Mesendoderm (in vitro differentiated cells): ENCODE measurements around the gene EAPP.
"Not testable (repeated sequence)": the region's sequence is repeated elsewhere in the genome, so short reads cannot be mapped to it uniquely, and the experiment has no call there.

Source experiments
- DNase-seq: peaks from one replicate; pipeline ENCODE4 v3.0.0; 2013
- H2AK5ac ChIP-seq: 2 replicates; pipeline ENCODE4 v1.6.1; 2013; ENCODE audit warnings: low read length, inconsistent platforms
- H2BK120ac ChIP-seq: 2 replicates; pipeline ENCODE4 v1.6.1; 2013; ENCODE audit warnings: low read depth, mild to moderate bottlenecking, low read length, moderate library complexity, mixed read lengths
- H2BK15ac ChIP-seq: replicated peaks from 2 replicates; pipeline ENCODE4 v1.6.1; 2013; ENCODE audit warnings: low read depth, mild to moderate bottlenecking, moderate library complexity
- H2BK5ac ChIP-seq: 2 replicates; pipeline ENCODE4 v1.6.1; 2013; ENCODE audit warnings: low read length, inconsistent platforms
- H3K18ac ChIP-seq: 2 replicates; pipeline ENCODE4 v1.6.1; 2013; ENCODE audit warnings: mild to moderate bottlenecking, low read length, mixed read lengths
- H3K23ac ChIP-seq: one replicate; pipeline ENCODE4 v1.6.1; 2013; ENCODE audit warnings: low read length
- H3K27ac ChIP-seq: 2 replicates; pipeline ENCODE4 v1.5.1; 2013; ENCODE audit warnings: low read depth, mild to moderate bottlenecking, inconsistent platforms, low read length, moderate library complexity
- H3K27me3 ChIP-seq: 2 replicates; pipeline ENCODE4 v1.6.1; 2013; ENCODE audit warnings: low read length, control low read depth, mild to moderate bottlenecking, inconsistent platforms; ENCODE audit not compliant: insufficient read depth, poor library complexity
- H3K36me3 ChIP-seq: 2 replicates; pipeline ENCODE4 v1.6.1; 2013; ENCODE audit warnings: low read length, inconsistent platforms; ENCODE audit not compliant: control insufficient read depth, insufficient read depth
- H3K4ac ChIP-seq: one replicate; pipeline ENCODE4 v1.6.1; 2013; ENCODE audit warnings: low read depth, mild to moderate bottlenecking, low read length, moderate library complexity
- H3K4me1 ChIP-seq: 2 replicates; pipeline ENCODE4 v1.6.1; 2013; ENCODE audit warnings: low read depth, low read length, inconsistent platforms; ENCODE audit not compliant: control insufficient read depth
- H3K4me2 ChIP-seq: 2 replicates; pipeline ENCODE4 v1.6.1; 2013; ENCODE audit warnings: low read length
- H3K4me3 ChIP-seq: 2 replicates; pipeline ENCODE4 v1.5.1; 2013; ENCODE audit warnings: mild to moderate bottlenecking, low read length
- H3K56ac ChIP-seq: one replicate; pipeline ENCODE4 v1.6.1; 2013; ENCODE audit warnings: low read length
- H3K79me1 ChIP-seq: 2 replicates; pipeline ENCODE4 v1.6.1; 2013; ENCODE audit warnings: low read length, inconsistent platforms
- H3K79me2 ChIP-seq: 2 replicates; pipeline ENCODE4 v1.6.1; 2013; ENCODE audit warnings: mild to moderate bottlenecking, low read length; ENCODE audit not compliant: control insufficient read depth, insufficient read depth
- H3K9ac ChIP-seq: 2 replicates; pipeline ENCODE4 v1.6.1; 2013; ENCODE audit warnings: low read length, inconsistent platforms
- H4K5ac ChIP-seq: one replicate; pipeline ENCODE4 v1.6.1; 2013; ENCODE audit warnings: low read length
- H4K8ac ChIP-seq: one replicate; pipeline ENCODE4 v1.6.1; 2013; ENCODE audit warnings: low read depth, mild to moderate bottlenecking, control low read depth, low read length, moderate library complexity
- WGBS: extraction: QIAGEN DNeasy Blood & Tissue Kit; methylation state at CpG from one replicate; pipeline ENCODE4 v1.1.7; 2013; ENCODE audit warnings: low lambda C conversion rate, missing lambda C conversion rate; ENCODE audit not compliant: insufficient coverage; ENCODE audit errors: extremely low coverage; 5-methylcytosine and 5-hydroxymethylcytosine counted together

Gene EAPP

GRCh38 chr14:34478261-34478660, 61.2 kb downstream of the EAPP start:
- H4K5ac ChIP-seq: no peak overlapping the region
- no peak overlapping the region for H3K9ac ChIP-seq
- H3K18ac ChIP-seq: no peak overlapping the region
- H3K4me1 ChIP-seq: no peaks in the 10 kb centered on the region
- H3K27me3 ChIP-seq: no peaks in the 10 kb centered on the region
- H3K4ac ChIP-seq: no peak overlapping the region
- no peak overlapping the region for H3K23ac ChIP-seq
- no peak overlapping the region for H3K27ac ChIP-seq
- WGBS: no CpG with 5 or more reads among the region's 1 CpG
- no peaks in the 10 kb centered on the region for H3K79me1 ChIP-seq
- H4K8ac ChIP-seq: no peak overlapping the region
- no peak overlapping the region for H2BK15ac ChIP-seq
- no peak overlapping the region for H3K4me2 ChIP-seq
- H3K56ac ChIP-seq: no peak overlapping the region
- H3K79me2 ChIP-seq: no peaks in the 10 kb centered on the region
- no peak for DNase-seq
- H2AK5ac ChIP-seq: no peak overlapping the region
- H2BK120ac ChIP-seq: no peak overlapping the region
- no peaks in the 10 kb centered on the region for H3K36me3 ChIP-seq
- H2BK5ac ChIP-seq: no peak overlapping the region
- no peak overlapping the region for H3K4me3 ChIP-seq

- not testable (repeated sequence) for H3K27me3 ChIP-seq, H3K4me2 ChIP-seq, H4K8ac ChIP-seq, H3K9ac ChIP-seq, H3K23ac ChIP-seq, H4K5ac ChIP-seq, H3K4me1 ChIP-seq, H3K36me3 ChIP-seq, H2BK5ac ChIP-seq, DNase-seq, H3K4ac ChIP-seq, H2BK15ac ChIP-seq, H3K56ac ChIP-seq, H2AK5ac ChIP-seq, H3K18ac ChIP-seq, H3K79me1 ChIP-seq, H3K79me2 ChIP-seq, H2BK120ac ChIP-seq, H3K4me3 ChIP-seq, H3K27ac ChIP-seq
- no CpG with 5 or more reads among the region's 31 CpGs for WGBS
These were observed 63.5 kb downstream of the EAPP start for GRCh38 chr14:34476036-34476435.

GRCh38 chr14:34475163-34475562, 64.3 kb downstream of the EAPP start:
- H3K27me3 ChIP-seq: no peaks in the 10 kb centered on the region

GRCh38 chr14:34474187-34474679, 65.3 kb downstream of the EAPP start:
- H3K4ac ChIP-seq: no peak overlapping the region
- H4K5ac ChIP-seq: no peak overlapping the region
- no peaks in the 10 kb centered on the region for H3K36me3 ChIP-seq
- no peak overlapping the region for H3K56ac ChIP-seq
- H2BK15ac ChIP-seq: no peak overlapping the region
- H3K79me2 ChIP-seq: no peaks in the 10 kb centered on the region
- no peak overlapping the region for H3K27ac ChIP-seq
- H3K23ac ChIP-seq: no peak overlapping the region
- no peaks in the 10 kb centered on the region for H3K79me1 ChIP-seq
- H3K4me3 ChIP-seq: no peak overlapping the region
- no peaks in the 10 kb centered on the region for H3K27me3 ChIP-seq
- DNase-seq: no peak
- WGBS: no CpG with 5 or more reads among the region's 2 CpGs
- no peak overlapping the region for H2AK5ac ChIP-seq
- H4K8ac ChIP-seq: no peak overlapping the region
- H3K4me1 ChIP-seq: no peaks in the 10 kb centered on the region
- H2BK120ac ChIP-seq: no peak overlapping the region
- H3K4me2 ChIP-seq: no peak overlapping the region
- H2BK5ac ChIP-seq: no peak overlapping the region
- H3K18ac ChIP-seq: no peak overlapping the region
- H3K9ac ChIP-seq: no peak overlapping the region

More at GRCh38 chr14:34475163-34475562, 64.3 kb downstream of the EAPP start:
- no peak for DNase-seq
- Histone ChIP-seq H3K4me3 (no peak overlapping the region), H3K4me2 (no peak overlapping the region), H3K23ac (no peak overlapping the region), H3K4me1 (no peaks in the 10 kb centered on the region), H3K18ac (no peak overlapping the region), H2AK5ac (no peak overlapping the region), H3K79me1 (no peaks in the 10 kb centered on the region), H3K9ac (no peak overlapping the region), H3K79me2 (no peaks in the 10 kb centered on the region), H2BK120ac (no peak overlapping the region), H4K8ac (no peak overlapping the region), H3K56ac (no peak overlapping the region), H2BK15ac (no peak overlapping the region), H4K5ac (no peak overlapping the region), H3K27ac (no peak overlapping the region), H3K4ac (no peak overlapping the region), H3K36me3 (no peaks in the 10 kb centered on the region), H2BK5ac (no peak overlapping the region)
- no CpG with 5 or more reads among the region's 6 CpGs for WGBS

- Histone ChIP-seq H3K4me2 (no peak overlapping the region), H3K27ac (no peak overlapping the region), H3K4ac (no peak overlapping the region), H2AK5ac (no peak overlapping the region), H3K23ac (no peak overlapping the region), H4K8ac (no peak overlapping the region), H3K27me3 (no peaks in the 10 kb centered on the region), H4K5ac (no peak overlapping the region), H3K4me1 (no peaks in the 10 kb centered on the region), H3K4me3 (no peak overlapping the region), H3K79me2 (no peaks in the 10 kb centered on the region), H3K9ac (no peak overlapping the region), H3K56ac (no peak overlapping the region), H3K18ac (no peak overlapping the region), H2BK15ac (no peak overlapping the region), H2BK5ac (no peak overlapping the region), H3K36me3 (no peaks in the 10 kb centered on the region), H2BK120ac (no peak overlapping the region), H3K79me1 (no peaks in the 10 kb centered on the region)
- WGBS: no CpG with 5 or more reads among the region's 6 CpGs
- no peak for DNase-seq
These were observed 66.7 kb downstream of the EAPP start for GRCh38 chr14:34472706-34473279.

- no peak overlapping the region for H3K27ac ChIP-seq
- H3K18ac ChIP-seq: no peak overlapping the region
- no peaks in the 10 kb centered on the region for H3K79me1 ChIP-seq
- H3K56ac ChIP-seq: no peak overlapping the region
- H3K4me2 ChIP-seq: no peak overlapping the region
- H3K4me1 ChIP-seq: no peaks in the 10 kb centered on the region
- no peak overlapping the region for H2AK5ac ChIP-seq
- H4K8ac ChIP-seq: no peak overlapping the region
- DNase-seq: no peak
- H3K23ac ChIP-seq: no peak overlapping the region
- H3K79me2 ChIP-seq: no peaks in the 10 kb centered on the region
- H2BK15ac ChIP-seq: no peak overlapping the region
- no peaks in the 10 kb centered on the region for H3K36me3 ChIP-seq
- H2BK120ac ChIP-seq: no peak overlapping the region
- no peak overlapping the region for H3K9ac ChIP-seq
- no peak overlapping the region for H4K5ac ChIP-seq
- H3K4me3 ChIP-seq: no peak overlapping the region
- no peak overlapping the region for H3K4ac ChIP-seq
- no peaks in the 10 kb centered on the region for H3K27me3 ChIP-seq
- no peak overlapping the region for H2BK5ac ChIP-seq
These were observed 69.2 kb downstream of the EAPP start for GRCh38 chr14:34470319-34470718.
